ENCODE measurements around the gene FAM200C.
A peak's percentile ranks its signal among the peaks of the same experiment; 100 is the strongest.

Gene FAM200C

DNA sequence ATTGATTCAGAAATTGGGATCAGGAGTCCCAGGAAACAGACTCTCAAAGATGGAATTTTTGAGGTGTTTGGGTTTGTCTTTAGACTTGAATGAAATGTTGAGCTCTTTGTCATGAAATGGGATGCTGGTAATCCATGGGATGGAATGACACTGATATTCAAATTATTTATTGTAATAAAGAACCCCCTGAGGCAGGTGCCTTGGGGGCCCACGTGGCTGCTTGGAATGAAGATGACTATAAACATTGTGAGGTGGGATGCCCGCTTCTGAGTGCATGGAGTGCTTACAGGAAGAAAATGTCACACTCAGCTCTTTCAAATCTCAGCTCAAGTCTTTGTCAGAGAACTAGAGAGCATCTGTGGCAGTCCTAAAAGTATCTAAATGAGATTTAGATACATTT lies 19.8 kb downstream of the FAM200C start:
- no peak overlapping the region for H3K4me3 ChIP-seq (ENCODE audit: low read depth, low read length)

DNA sequence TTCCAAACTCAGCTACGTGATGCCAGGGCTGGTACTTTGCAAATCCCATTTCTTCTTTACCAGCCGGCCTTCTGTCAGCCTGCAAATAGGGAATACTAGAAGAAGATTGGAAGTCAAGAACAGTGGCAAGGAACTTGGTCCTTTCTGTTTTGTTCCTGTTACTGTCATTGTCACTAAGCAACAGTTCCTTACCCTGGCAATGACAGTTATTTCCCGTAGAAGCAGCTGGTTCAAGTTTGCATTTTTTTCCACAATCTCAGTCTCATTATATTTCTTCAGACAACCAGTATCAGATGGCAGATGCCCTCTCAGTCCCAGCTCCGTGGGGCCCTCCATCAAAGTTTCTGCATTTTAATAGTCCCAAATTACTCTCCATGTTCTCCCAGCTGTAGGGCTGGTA lies 20.3 kb downstream of the FAM200C start:
- H3K4me3 ChIP-seq (ENCODE audit: low read depth, low read length) = no peak overlapping the region
- TF ChIP-seq, protein P1, sequence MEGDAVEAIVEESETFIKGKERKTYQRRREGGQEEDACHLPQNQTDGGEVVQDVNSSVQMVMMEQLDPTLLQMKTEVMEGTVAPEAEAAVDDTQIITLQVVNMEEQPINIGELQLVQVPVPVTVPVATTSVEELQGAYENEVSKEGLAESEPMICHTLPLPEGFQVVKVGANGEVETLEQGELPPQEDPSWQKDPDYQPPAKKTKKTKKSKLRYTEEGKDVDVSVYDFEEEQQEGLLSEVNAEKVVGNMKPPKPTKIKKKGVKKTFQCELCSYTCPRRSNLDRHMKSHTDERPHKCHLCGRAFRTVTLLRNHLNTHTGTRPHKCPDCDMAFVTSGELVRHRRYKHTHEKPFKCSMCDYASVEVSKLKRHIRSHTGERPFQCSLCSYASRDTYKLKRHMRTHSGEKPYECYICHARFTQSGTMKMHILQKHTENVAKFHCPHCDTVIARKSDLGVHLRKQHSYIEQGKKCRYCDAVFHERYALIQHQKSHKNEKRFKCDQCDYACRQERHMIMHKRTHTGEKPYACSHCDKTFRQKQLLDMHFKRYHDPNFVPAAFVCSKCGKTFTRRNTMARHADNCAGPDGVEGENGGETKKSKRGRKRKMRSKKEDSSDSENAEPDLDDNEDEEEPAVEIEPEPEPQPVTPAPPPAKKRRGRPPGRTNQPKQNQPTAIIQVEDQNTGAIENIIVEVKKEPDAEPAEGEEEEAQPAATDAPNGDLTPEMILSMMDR (IDR thresholded peaks at IDR 0.05; ENCODE audit: low read depth, low read length) = no peak

More for the DNA sequence above, 19.8 kb downstream of the FAM200C start:
- no peak for DNase-seq (ENCODE audit: low read depth, low spot score)
- TF ChIP-seq, protein P1 (IDR thresholded peaks at IDR 0.05; ENCODE audit: low read depth, low read length) = no peak
- in situ Hi-C loops (cut with HindIII; ENCODE audit: low sequenced_read_pairs) = no loop called here

DNA sequence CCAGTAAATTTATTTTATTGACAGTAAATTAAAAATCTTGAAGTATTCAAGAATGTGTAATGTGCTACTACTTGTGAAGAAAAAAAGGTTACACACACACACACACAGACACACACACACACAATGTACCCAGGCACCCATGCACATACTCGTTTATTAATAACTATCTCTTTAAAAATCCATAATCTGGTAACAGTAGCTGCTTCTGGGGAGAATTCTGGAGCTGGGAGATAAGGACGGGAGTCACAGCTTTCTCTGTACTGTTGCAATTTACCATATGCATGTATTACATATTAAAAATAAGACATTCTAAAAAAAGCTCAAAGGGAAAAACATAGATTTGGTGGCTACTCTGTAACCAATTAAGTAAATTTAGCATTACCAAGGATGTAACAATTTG lies 21.5 kb downstream of the FAM200C start:
- H3K4me3 ChIP-seq (ENCODE audit: low read depth, low read length) = no peak overlapping the region
- in situ Hi-C loops (cut with HindIII; ENCODE audit: low sequenced_read_pairs) = no loop called here
- TF ChIP-seq, protein P1 (IDR thresholded peaks at IDR 0.05; ENCODE audit: low read depth, low read length) = no peak
- no peak for DNase-seq (ENCODE audit: low read depth, low spot score)

More for the DNA sequence above, 20.3 kb downstream of the FAM200C start:
- no peak for DNase-seq (ENCODE audit: low read depth, low spot score)
- in situ Hi-C loops (cut with HindIII; ENCODE audit: low sequenced_read_pairs) = no loop called here

DNA sequence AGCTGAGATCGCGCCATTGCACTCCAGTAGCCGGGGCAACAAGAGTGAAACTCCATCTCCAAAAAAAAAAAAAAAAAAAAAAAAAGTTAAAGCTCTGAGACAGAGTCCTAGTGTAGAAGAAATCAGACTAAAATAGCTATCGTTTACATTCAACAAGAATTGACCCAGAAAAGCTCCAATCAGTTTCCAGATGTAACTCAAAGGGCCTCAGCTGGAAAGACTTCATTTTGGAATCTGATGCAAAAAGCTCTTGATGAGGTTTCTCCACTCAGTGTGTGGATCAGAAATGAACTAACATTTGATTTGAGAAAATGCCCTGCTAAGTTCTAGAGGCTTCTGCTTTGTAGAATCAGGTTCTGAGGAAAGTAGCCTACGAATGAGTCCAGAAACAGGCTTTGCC lies 22.2 kb downstream of the FAM200C start:
- in situ Hi-C loops (cut with HindIII; ENCODE audit: low sequenced_read_pairs) = no loop called here
- DNase-seq (ENCODE audit: low read depth, low spot score) = no peak
- H3K4me3 ChIP-seq (ENCODE audit: low read depth, low read length) = no peak overlapping the region
- TF ChIP-seq, protein P1 (IDR thresholded peaks at IDR 0.05; ENCODE audit: low read depth, low read length) = no peak

DNA sequence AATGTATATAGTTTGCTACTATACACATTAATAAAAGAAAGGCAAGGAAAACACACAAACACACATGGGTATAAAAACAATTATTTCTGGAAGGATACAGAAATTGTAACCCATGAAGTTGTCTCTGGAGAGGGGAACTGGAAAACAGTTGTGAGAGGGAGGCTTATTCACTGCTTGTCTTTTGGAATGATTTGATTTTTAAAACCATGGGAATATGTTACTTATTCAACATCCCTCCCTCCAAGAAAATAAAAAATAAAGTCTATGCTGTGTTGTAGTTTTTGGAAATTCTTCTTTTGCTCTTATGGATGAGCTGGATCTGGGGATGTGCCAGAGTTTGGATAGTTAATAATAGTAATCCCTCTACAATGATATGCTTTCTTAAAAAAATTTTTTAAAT lies 23.4 kb downstream of the FAM200C start:
- H3K4me3 ChIP-seq (ENCODE audit: low read depth, low read length) = no peak overlapping the region
- in situ Hi-C loops (cut with HindIII; ENCODE audit: low sequenced_read_pairs) = no loop called here
- TF ChIP-seq, protein P1 (IDR thresholded peaks at IDR 0.05; ENCODE audit: low read depth, low read length) = no peak
- no peak for DNase-seq (ENCODE audit: low read depth, low spot score)

DNA sequence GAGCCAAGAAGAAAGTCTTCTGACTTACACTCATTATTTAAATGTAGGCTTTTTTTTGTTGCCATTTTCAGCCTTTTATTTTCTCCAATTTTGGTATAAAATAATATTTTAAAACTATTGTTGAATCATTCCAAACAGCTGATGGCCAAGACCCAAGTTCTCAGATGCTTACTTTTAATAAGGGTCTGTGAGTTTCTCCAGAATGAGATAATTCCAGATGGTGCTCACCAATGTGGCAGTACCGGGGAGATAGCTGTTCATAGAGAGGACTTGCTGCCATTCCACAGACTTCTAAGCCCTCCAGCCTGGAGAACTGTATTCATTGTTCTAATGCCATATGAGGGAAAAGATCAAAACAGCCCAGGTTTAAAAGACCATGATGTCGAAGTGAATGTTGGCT lies 24.2 kb downstream of the FAM200C start:
- TF ChIP-seq, protein P1 (IDR thresholded peaks at IDR 0.05; ENCODE audit: low read depth, low read length) = no peak

DNA sequence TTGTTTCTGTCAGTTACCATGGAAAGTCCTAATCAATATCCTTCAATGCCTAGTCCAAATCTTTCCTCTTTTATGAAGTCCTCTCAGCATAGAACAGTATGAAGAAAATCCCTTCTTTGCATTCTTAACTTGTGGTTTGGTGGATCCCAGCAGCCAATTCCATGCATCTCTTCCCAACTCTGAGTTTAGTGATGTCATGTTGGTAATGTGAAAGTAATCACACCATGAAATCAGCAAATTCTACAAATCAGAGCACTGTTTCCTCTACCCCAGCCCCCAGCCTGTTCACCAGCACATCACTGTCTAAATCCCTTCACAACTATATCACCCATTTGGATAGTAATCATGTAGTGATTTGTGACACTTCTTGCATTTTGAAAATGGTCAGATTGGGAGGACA lies 24.7 kb downstream of the FAM200C start:
- H3K4me3 ChIP-seq (ENCODE audit: low read depth, low read length) = no peak overlapping the region
- in situ Hi-C loops (cut with HindIII; ENCODE audit: low sequenced_read_pairs) = no loop called here
- DNase-seq (ENCODE audit: low read depth, low spot score) = peak; percentile 15
- TF ChIP-seq, protein P1 (IDR thresholded peaks at IDR 0.05; ENCODE audit: low read depth, low read length) = no peak

More for the DNA sequence above, 24.2 kb downstream of the FAM200C start:
- in situ Hi-C loops (cut with HindIII; ENCODE audit: low sequenced_read_pairs) = no loop called here
- H3K4me3 ChIP-seq (ENCODE audit: low read depth, low read length) = no peak overlapping the region
- DNase-seq (ENCODE audit: low read depth, low spot score) = no peak
